HCT116 (cell line): ENCODE results near the gene STIM1.

Experiments
- ATF3 ChIP-seq: IDR thresholded peaks from 2 replicates; pipeline ENCODE4 v1.6.1; 2012
- CEBPB ChIP-seq: IDR thresholded peaks from 2 replicates; pipeline ENCODE4 v1.6.1; 2012; ENCODE audit warnings: low read depth
- CTCF ChIP-seq, 3 experiments: fragments of 200-600 bp in 1 of 3; sonication (generic) in 1 of 3; IDR thresholded peaks in 2 of 3; conservative IDR thresholded peaks in 1 of 3; 2 replicates each; pipeline ENCODE4 v1.5.1; 2012 to 2017; ENCODE audit warnings: low read depth in 2 of 3, low read length in 2 of 3, antibody characterized with exemption in 1 of 3, borderline replicate concordance in 1 of 3, control low read depth in 1 of 3, mild to moderate bottlenecking in 1 of 3, mixed read lengths in 1 of 3, mixed run types in 1 of 3, moderate library complexity in 1 of 3; ENCODE audit not compliant: insufficient read depth in 1 of 3
- EZH2 ChIP-seq: fragments of 200-600 bp; sonication (generic); IDR thresholded peaks from 2 replicates; pipeline ENCODE4 v1.6.1; 2017; ENCODE audit warnings: antibody characterized with exemption, mixed run types
- EZH2phosphoT487 ChIP-seq: fragments of 200-600 bp; IDR thresholded peaks from 2 replicates; pipeline ENCODE4 v1.6.1; 2018; ENCODE audit warnings: antibody characterized with exemption, borderline replicate concordance
- POLR2A ChIP-seq: IDR thresholded peaks from 2 replicates; pipeline ENCODE4 v1.7.0; 2011; ENCODE audit warnings: borderline replicate concordance; ENCODE audit not compliant: insufficient read depth, insufficient read length; ENCODE audit errors: extremely low read depth
- POLR2AphosphoS5 ChIP-seq: IDR thresholded peaks from 2 replicates; pipeline ENCODE4 v1.6.1; 2011; ENCODE audit warnings: mild to moderate bottlenecking, low read depth, low read length, moderate library complexity
- SIN3A ChIP-seq: IDR thresholded peaks from 2 replicates; pipeline ENCODE4 v1.6.1; 2012; ENCODE audit warnings: low read depth
- TF ChIP-seq, protein P1 (sequence below): IDR thresholded peaks from 2 replicates; pipeline ENCODE4 v1.6.1; 2012; ENCODE audit warnings: low read depth

DNA sequence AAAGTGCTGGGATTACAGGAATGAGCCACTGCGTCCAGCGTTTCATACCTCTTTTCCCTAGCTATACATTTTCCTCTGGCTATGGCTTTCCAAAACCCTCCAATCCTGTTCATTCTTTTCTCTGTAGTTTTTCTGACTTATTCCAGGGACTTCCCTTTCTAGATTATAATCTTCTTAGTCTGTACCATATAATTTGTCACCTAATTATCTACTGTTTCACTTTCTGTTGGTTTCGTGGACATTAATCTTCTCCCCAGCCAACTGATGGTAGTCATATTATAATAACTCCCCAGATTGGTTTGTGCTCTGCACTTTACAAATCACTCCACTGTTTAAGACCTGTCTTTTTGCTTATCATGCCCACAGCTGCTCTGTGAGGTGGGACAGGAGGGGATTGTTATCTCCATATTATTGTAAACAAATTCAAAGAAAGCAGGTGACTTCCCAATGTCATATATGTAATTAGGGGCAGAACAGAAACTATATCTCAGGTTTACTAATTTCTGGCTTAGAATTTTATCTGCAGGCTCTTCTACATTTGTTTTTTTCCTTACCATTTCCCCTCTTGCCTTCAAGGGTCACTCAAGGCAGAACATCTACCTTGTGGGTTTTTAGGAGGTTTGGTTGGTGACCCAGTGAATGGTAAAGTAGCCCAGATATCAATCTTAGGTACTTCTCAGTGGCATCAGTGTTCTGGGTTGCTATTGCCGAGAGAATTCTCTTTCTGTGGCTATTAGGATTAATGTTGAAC is 23.9 kb downstream of the STIM1 start:
- no peak for TF ChIP-seq CTCF (IDR thresholded peaks at IDR 0.05 in 2 of 3, conservative IDR thresholded peaks at IDR 0.05 in 1 of 3; ENCODE audit: borderline replicate concordance in 1 of 3, insufficient read depth in 1 of 3, low read depth in 2 of 3, low read length in 2 of 3)
- no peak for TF ChIP-seq ATF3
- no peak for TF ChIP-seq POLR2A
- no peak for TF ChIP-seq POLR2AphosphoS5
- TF ChIP-seq EZH2 = no peak
- TF ChIP-seq CEBPB = no peak
- TF ChIP-seq EZH2phosphoT487 = no peak
- TF ChIP-seq, protein P1, sequence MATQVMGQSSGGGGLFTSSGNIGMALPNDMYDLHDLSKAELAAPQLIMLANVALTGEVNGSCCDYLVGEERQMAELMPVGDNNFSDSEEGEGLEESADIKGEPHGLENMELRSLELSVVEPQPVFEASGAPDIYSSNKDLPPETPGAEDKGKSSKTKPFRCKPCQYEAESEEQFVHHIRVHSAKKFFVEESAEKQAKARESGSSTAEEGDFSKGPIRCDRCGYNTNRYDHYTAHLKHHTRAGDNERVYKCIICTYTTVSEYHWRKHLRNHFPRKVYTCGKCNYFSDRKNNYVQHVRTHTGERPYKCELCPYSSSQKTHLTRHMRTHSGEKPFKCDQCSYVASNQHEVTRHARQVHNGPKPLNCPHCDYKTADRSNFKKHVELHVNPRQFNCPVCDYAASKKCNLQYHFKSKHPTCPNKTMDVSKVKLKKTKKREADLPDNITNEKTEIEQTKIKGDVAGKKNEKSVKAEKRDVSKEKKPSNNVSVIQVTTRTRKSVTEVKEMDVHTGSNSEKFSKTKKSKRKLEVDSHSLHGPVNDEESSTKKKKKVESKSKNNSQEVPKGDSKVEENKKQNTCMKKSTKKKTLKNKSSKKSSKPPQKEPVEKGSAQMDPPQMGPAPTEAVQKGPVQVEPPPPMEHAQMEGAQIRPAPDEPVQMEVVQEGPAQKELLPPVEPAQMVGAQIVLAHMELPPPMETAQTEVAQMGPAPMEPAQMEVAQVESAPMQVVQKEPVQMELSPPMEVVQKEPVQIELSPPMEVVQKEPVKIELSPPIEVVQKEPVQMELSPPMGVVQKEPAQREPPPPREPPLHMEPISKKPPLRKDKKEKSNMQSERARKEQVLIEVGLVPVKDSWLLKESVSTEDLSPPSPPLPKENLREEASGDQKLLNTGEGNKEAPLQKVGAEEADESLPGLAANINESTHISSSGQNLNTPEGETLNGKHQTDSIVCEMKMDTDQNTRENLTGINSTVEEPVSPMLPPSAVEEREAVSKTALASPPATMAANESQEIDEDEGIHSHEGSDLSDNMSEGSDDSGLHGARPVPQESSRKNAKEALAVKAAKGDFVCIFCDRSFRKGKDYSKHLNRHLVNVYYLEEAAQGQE = no peak
- TF ChIP-seq SIN3A = no peak
